ENCODE results near the gene FPR2. TPM values are rescaled to one million over a fixed set of nuclear protein-coding genes. Genes with fewer than 3 reads are reported as not detected.
"Not testable (repeated sequence)": the region's sequence is repeated elsewhere in the genome, so short reads cannot be mapped to it uniquely, and the experiment has no call there.

FPR2 gene
- total RNA-seq, 2 experiments from 2014 or later: not detected

DNA sequence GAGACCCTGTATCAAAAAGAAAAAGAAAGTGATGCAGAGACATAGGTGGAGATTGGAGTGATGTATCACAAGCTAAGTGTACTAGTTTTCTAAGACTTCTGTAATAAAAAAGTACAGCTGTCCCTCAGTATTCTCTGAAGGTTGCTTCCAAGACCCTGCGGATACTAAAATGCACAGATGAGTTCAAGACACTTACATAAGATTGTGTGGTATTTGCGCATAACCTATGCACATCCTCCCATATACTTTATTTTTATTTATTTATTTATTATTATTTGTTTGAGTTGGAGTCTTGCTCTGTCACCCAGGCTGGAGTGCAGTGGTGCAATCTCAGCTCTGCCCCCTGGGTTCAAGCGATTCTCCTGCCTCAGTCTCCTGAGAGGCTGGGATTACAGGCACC is 23.6 kb upstream of the FPR2 start:
- Histone ChIP-seq H3K27ac (ENCODE audit: low read depth, low read length, poor library complexity, severe bottlenecking) (no peak overlapping the region), H3K4me3 (ENCODE audit: low read depth, low read length, poor library complexity, severe bottlenecking) (no peak overlapping the region), H3K9me3 (ENCODE audit: low read length) (no peaks in the 10 kb centered on the region), H3K4me2 (ENCODE audit: low read length) (no peak overlapping the region), H4K20me1 (ENCODE audit: insufficient read depth, low read length) (no peaks in the 10 kb centered on the region), H2AFZ (ENCODE audit: low read length) (no peak overlapping the region), H3K4me1 (ENCODE audit: insufficient read depth, low read length, poor library complexity, severe bottlenecking) (no peaks in the 10 kb centered on the region), H3K36me3 (ENCODE audit: insufficient read depth, low read length) (no peaks in the 10 kb centered on the region), H3K79me2 (ENCODE audit: insufficient read depth, low read depth, low read length) (no peaks in the 10 kb centered on the region), H3K9me2 (ENCODE audit: insufficient read depth, low read length) (no peaks in the 10 kb centered on the region)
- intact Hi-C loops (cut with micrococcal nuclease; ENCODE audit: unreplicated experiment): no loop called here
- no peak for DNase-seq (ENCODE audit: low spot score)
- no peak for TF ChIP-seq EZH2phosphoT487 (IDR thresholded peaks at IDR 0.05; ENCODE audit: borderline replicate concordance, low read depth, low read length)
- TF ChIP-seq, protein P1, sequence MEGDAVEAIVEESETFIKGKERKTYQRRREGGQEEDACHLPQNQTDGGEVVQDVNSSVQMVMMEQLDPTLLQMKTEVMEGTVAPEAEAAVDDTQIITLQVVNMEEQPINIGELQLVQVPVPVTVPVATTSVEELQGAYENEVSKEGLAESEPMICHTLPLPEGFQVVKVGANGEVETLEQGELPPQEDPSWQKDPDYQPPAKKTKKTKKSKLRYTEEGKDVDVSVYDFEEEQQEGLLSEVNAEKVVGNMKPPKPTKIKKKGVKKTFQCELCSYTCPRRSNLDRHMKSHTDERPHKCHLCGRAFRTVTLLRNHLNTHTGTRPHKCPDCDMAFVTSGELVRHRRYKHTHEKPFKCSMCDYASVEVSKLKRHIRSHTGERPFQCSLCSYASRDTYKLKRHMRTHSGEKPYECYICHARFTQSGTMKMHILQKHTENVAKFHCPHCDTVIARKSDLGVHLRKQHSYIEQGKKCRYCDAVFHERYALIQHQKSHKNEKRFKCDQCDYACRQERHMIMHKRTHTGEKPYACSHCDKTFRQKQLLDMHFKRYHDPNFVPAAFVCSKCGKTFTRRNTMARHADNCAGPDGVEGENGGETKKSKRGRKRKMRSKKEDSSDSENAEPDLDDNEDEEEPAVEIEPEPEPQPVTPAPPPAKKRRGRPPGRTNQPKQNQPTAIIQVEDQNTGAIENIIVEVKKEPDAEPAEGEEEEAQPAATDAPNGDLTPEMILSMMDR (conservative IDR thresholded peaks at IDR 0.05; ENCODE audit: low read length): no peak
- ChIA-PET POLR2A (no interaction called here), CTCF (ENCODE audit: unreplicated experiment) (no interaction called here)
- BruUV-seq (replicated peaks): no TSS peak

DNA sequence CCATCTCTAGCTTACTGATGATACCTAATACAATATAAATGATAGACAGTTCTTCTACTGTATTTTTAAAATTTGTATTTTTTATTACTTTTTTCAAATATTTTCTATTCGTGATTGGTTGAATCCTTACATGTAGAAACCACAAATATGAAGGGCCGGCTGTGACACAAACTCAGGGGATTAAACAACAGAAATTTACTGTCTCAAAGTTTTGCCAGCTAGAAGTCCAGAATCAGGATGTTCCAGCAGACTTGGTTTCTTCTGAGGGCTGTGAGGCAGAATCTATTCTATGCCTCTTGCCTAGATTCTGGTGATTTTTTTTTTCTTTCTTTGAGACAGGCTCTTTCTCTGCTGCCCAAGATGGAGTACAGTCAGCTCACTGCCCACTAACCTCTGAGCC is 23.1 kb upstream of the FPR2 start:
- TF ChIP-seq, protein P1 (conservative IDR thresholded peaks at IDR 0.05; ENCODE audit: low read length): no peak
- TF ChIP-seq EZH2phosphoT487 (IDR thresholded peaks at IDR 0.05; ENCODE audit: borderline replicate concordance, low read depth, low read length): no peak
- CTCF ChIA-PET (ENCODE audit: unreplicated experiment): no interaction called here
- no TSS peak for BruUV-seq (replicated peaks)
- POLR2A ChIA-PET: interaction anchor here (0.7 kb wide), 1 partner anchor 12 kb away, joined by 3 read pairs; no protein-coding TSS in a partner anchor
- no peaks in the 10 kb centered on the region for H3K4me1 ChIP-seq (ENCODE audit: insufficient read depth, low read length, poor library complexity, severe bottlenecking)
- no peak overlapping the region for H2AFZ ChIP-seq (ENCODE audit: low read length)
- H3K4me2 ChIP-seq (ENCODE audit: low read length): no peak overlapping the region
- no peak overlapping the region for H3K27ac ChIP-seq (ENCODE audit: low read depth, low read length, poor library complexity, severe bottlenecking)
- intact Hi-C loops (cut with micrococcal nuclease; ENCODE audit: unreplicated experiment): no loop called here
- H3K9me3 ChIP-seq (ENCODE audit: low read length): no peaks in the 10 kb centered on the region
- no peak overlapping the region for H3K4me3 ChIP-seq (ENCODE audit: low read depth, low read length, poor library complexity, severe bottlenecking)
- H4K20me1 ChIP-seq (ENCODE audit: insufficient read depth, low read length): no peaks in the 10 kb centered on the region
- H3K36me3 ChIP-seq (ENCODE audit: insufficient read depth, low read length): no peaks in the 10 kb centered on the region
- H3K79me2 ChIP-seq (ENCODE audit: insufficient read depth, low read depth, low read length): no peaks in the 10 kb centered on the region
- DNase-seq (ENCODE audit: low spot score): no peak
- no peaks in the 10 kb centered on the region for H3K9me2 ChIP-seq (ENCODE audit: insufficient read depth, low read length)

DNA sequence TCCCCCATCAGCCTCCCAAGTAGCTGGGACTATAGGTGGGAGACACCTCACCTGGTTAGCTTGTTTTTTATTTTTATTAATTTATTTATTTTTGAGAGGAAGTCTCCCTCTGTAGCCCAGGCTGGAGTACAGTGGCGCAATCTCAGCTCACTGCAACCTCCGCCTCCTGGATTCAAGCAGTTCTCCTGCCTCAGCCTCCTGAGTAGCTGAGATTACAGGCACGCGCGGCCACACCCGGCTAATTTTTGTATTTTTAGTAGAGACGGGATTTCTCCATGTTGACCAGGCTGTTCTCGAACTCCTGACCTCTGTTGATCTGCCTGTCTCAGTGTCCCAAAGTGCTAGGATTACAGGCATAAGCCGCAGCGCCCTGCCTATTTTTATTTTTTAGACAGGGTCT is 22.5 kb upstream of the FPR2 start:
- H3K4me2 ChIP-seq (ENCODE audit: low read length); DNase-seq (ENCODE audit: low spot score); H3K9me3 ChIP-seq (ENCODE audit: low read length); H2AFZ ChIP-seq (ENCODE audit: low read length); BruUV-seq (replicated peaks); H3K9me2 ChIP-seq (ENCODE audit: insufficient read depth, low read length); H3K79me2 ChIP-seq (ENCODE audit: insufficient read depth, low read depth, low read length); CTCF ChIA-PET (ENCODE audit: unreplicated experiment); H3K36me3 ChIP-seq (ENCODE audit: insufficient read depth, low read length); intact Hi-C loops (cut with micrococcal nuclease; ENCODE audit: unreplicated experiment); H3K27ac ChIP-seq (ENCODE audit: low read depth, low read length, poor library complexity, severe bottlenecking); H4K20me1 ChIP-seq (ENCODE audit: insufficient read depth, low read length); H3K4me3 ChIP-seq (ENCODE audit: low read depth, low read length, poor library complexity, severe bottlenecking); H3K4me1 ChIP-seq (ENCODE audit: insufficient read depth, low read length, poor library complexity, severe bottlenecking): not testable (repeated sequence)
- POLR2A ChIA-PET: interaction anchor here (0.7 kb wide), 1 partner anchor 13 kb away, joined by 3 read pairs; no protein-coding TSS in a partner anchor
